HepG2 (cell line): ENCODE results near the gene SMAD3. TPM values are rescaled to one million over a fixed set of nuclear protein-coding genes. Genes with fewer than 3 reads are reported as not detected.

ENCODE experiments used
- ATF3 ChIP-seq: sonication (generic); formaldehyde crosslinking; IDR thresholded peaks from 2 replicates; pipeline ENCODE4 v1.4.0; 2020; ENCODE audit warnings: missing genetic modification reagents
- BHLHE40 ChIP-seq: IDR thresholded peaks from 2 replicates; pipeline ENCODE4 v1.6.1; 2011; ENCODE audit warnings: low read length, improper control_type of control experiment
- FOXA1 ChIP-seq, 2 experiments: fragments of 450-650 bp in 1 of 2; sonication (generic) in 1 of 2; formaldehyde crosslinking in 1 of 2; IDR thresholded peaks; 2 replicates each; pipeline versions ENCODE4 v1.4.0 to v1.6.1; 2016 to 2020; ENCODE audit warnings: missing genetic modification reagents in 1 of 2
- NR0B2 ChIP-seq: sonication (generic); formaldehyde crosslinking; IDR thresholded peaks from 2 replicates; pipeline ENCODE4 v1.4.0; 2020; ENCODE audit warnings: mild to moderate bottlenecking, missing genetic modification reagents
- RXRB ChIP-seq: IDR thresholded peaks from 2 replicates; pipeline ENCODE4 v1.6.1; 2016; ENCODE audit warnings: borderline replicate concordance, missing genetic modification reagents, missing compliant biosample characterization
- SPEN ChIP-seq: sonication (generic); formaldehyde crosslinking; IDR thresholded peaks from 2 replicates; pipeline ENCODE4 v1.5.1; 2020; ENCODE audit warnings: low read depth, mild to moderate bottlenecking, missing genetic modification reagents
- TFE3 ChIP-seq: IDR thresholded peaks from 2 replicates; pipeline ENCODE4 v1.6.1; 2016
- ZNF256 ChIP-seq: sonication (generic); formaldehyde crosslinking; conservative IDR thresholded peaks from 2 replicates; pipeline ENCODE4 v1.4.0; 2020; ENCODE audit warnings: missing genetic modification reagents
- polyA plus RNA-seq, 8 experiments: library from polyadenylated mRNA; depleted of rRNA in 3 of 8; stranded (reverse) in 7 of 8; unstranded in 1 of 8; fragments of >200 nt; fragmentation: Illumina TruSeq in 4 of 8; extraction: Trizol in 4 of 8; gene quantifications; 2 replicates each; pipeline versions ENCODE4 v1.2.1 to v1.2.3, GENCODE V29; 2011 to 2016; ENCODE audit warnings: low read depth in 4 of 8, missing spikeins in 1 of 8, mixed read lengths in 1 of 8; ENCODE audit not compliant: insufficient read depth in 1 of 8
- total RNA-seq, 5 experiments: library from RNA; depleted of rRNA; stranded (reverse); fragments of >200 nt; fragmentation: Illumina TruSeq; extraction: Trizol; gene quantifications; 2 replicates each; pipeline ENCODE4 v1.2.3, GENCODE V29; 2016; ENCODE audit warnings: low read depth in 1 of 5
- TF ChIP-seq, protein P1 (sequence below): sonication (generic); formaldehyde crosslinking; IDR thresholded peaks from 2 replicates; pipeline ENCODE4 v1.8.0; 2023; ENCODE audit warnings: mild to moderate bottlenecking, missing genetic modification reagents
- TF ChIP-seq, protein P2 (sequence below): sonication (generic); formaldehyde crosslinking; IDR thresholded peaks from 2 replicates; pipeline ENCODE4 v1.4.0; 2020; ENCODE audit warnings: missing genetic modification reagents, borderline replicate concordance
- TF ChIP-seq, protein P3 (sequence below): sonication (generic); formaldehyde crosslinking; IDR thresholded peaks from 2 replicates; pipeline ENCODE4 v1.4.0; 2020; ENCODE audit warnings: missing genetic modification reagents
- TF ChIP-seq, protein P4 (sequence below): IDR thresholded peaks from 2 replicates; pipeline ENCODE4 v1.6.1; 2016; ENCODE audit warnings: control low read depth

The SMAD3 gene
- total and polyA plus RNA-seq, 2 of the 13 experiments (the other 11 are each of a cell fraction or from before 2014, with no cell fraction given) = 8.6 to 56.3 TPM

GRCh38 chr15:67063689-67064606, 1.5 kb upstream of the SMAD3 start (continued):
- TF ChIP-seq RXRB (CRISPR knock-in tag) (0 out of 2 replicates have a peak, but pooled peaks have one; percentile 39), FOXA1 (IDR thresholded peaks at IDR 0.05) (no peak), FOXA1 (CRISPR knock-in tag; IDR thresholded peaks at IDR 0.05) (peak; percentile 31; the same call in 1 of the 2 replicates), SPEN (CRISPR knock-in tag) (peak; percentile 74; the same call in 1 of the 2 replicates), NR0B2 (0 out of 2 replicates have a peak, but pooled peaks have one; percentile 70), ATF3 (CRISPR knock-in tag) (peak; percentile 13; the same call in 1 of the 2 replicates), ZNF256 (CRISPR knock-in tag) (no peak; the same call in 1 of the 2 replicates), BHLHE40 (peak; percentile 64), TFE3 (CRISPR knock-in tag) (0 out of 2 replicates have a peak, but pooled peaks have one; percentile 58)
- TF ChIP-seq, protein P1, sequence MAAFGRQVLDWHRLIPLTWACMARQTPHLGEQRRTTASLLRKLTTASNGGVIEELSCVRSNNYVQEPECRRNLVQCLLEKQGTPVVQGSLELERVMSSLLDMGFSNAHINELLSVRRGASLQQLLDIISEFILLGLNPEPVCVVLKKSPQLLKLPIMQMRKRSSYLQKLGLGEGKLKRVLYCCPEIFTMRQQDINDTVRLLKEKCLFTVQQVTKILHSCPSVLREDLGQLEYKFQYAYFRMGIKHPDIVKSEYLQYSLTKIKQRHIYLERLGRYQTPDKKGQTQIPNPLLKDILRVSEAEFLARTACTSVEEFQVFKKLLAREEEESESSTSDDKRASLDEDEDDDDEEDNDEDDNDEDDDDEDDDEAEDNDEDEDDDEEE (CRISPR knock-in tag) = peak; percentile 68; the same call in 1 of the 2 replicates
- TF ChIP-seq, protein P2, sequence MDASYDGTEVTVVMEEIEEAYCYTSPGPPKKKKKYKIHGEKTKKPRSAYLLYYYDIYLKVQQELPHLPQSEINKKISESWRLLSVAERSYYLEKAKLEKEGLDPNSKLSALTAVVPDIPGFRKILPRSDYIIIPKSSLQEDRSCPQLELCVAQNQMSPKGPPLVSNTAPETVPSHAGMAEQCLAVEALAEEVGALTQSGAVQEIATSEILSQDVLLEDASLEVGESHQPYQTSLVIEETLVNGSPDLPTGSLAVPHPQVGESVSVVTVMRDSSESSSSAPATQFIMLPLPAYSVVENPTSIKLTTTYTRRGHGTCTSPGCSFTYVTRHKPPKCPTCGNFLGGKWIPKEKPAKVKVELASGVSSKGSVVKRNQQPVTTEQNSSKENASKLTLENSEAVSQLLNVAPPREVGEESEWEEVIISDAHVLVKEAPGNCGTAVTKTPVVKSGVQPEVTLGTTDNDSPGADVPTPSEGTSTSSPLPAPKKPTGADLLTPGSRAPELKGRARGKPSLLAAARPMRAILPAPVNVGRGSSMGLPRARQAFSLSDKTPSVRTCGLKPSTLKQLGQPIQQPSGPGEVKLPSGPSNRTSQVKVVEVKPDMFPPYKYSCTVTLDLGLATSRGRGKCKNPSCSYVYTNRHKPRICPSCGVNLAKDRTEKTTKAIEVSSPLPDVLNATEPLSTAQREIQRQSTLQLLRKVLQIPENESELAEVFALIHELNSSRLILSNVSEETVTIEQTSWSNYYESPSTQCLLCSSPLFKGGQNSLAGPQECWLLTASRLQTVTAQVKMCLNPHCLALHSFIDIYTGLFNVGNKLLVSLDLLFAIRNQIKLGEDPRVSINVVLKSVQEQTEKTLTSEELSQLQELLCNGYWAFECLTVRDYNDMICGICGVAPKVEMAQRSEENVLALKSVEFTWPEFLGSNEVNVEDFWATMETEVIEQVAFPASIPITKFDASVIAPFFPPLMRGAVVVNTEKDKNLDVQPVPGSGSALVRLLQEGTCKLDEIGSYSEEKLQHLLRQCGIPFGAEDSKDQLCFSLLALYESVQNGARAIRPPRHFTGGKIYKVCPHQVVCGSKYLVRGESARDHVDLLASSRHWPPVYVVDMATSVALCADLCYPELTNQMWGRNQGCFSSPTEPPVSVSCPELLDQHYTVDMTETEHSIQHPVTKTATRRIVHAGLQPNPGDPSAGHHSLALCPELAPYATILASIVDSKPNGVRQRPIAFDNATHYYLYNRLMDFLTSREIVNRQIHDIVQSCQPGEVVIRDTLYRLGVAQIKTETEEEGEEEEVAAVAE = peak; percentile 65; the same call in 1 of the 2 replicates
- TF ChIP-seq, protein P3, sequence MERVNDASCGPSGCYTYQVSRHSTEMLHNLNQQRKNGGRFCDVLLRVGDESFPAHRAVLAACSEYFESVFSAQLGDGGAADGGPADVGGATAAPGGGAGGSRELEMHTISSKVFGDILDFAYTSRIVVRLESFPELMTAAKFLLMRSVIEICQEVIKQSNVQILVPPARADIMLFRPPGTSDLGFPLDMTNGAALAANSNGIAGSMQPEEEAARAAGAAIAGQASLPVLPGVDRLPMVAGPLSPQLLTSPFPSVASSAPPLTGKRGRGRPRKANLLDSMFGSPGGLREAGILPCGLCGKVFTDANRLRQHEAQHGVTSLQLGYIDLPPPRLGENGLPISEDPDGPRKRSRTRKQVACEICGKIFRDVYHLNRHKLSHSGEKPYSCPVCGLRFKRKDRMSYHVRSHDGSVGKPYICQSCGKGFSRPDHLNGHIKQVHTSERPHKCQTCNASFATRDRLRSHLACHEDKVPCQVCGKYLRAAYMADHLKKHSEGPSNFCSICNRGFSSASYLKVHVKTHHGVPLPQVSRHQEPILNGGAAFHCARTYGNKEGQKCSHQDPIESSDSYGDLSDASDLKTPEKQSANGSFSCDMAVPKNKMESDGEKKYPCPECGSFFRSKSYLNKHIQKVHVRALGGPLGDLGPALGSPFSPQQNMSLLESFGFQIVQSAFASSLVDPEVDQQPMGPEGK = peak; percentile 80
- TF ChIP-seq, protein P4, sequence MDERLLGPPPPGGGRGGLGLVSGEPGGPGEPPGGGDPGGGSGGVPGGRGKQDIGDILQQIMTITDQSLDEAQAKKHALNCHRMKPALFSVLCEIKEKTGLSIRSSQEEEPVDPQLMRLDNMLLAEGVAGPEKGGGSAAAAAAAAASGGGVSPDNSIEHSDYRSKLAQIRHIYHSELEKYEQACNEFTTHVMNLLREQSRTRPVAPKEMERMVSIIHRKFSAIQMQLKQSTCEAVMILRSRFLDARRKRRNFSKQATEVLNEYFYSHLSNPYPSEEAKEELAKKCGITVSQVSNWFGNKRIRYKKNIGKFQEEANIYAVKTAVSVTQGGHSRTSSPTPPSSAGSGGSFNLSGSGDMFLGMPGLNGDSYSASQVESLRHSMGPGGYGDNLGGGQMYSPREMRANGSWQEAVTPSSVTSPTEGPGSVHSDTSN (CRISPR knock-in tag) = peak; percentile 67
